Activated CD8-positive, alpha-beta T cell treated with anti-CD3 and anti-CD28 coated beads for 36 hours (primary cell): ENCODE results near the gene TCEA2. TPM values are rescaled to one million over a fixed set of nuclear protein-coding genes. Genes with fewer than 3 reads are reported as not detected.

Experiments
- ATAC-seq: fragments of 200-7000 bp; cut with Tn5 transposase; one replicate; pipeline ENCODE4 v1.10.0; 2021; ENCODE audit warnings: mild to moderate bottlenecking, moderate library complexity
- CTCF ChIA-PET: fragments of 350-600 bp; sonication (Branson Sonifier 250); formaldehyde crosslinking; loops from one replicate; lab custom pipeline; 2021; ENCODE audit warnings: antibody characterized with exemption; lab: Charles Lee
- POLR2A ChIA-PET: fragments of 350-600 bp; sonication (Branson Sonifier 250); formaldehyde crosslinking; loops from one replicate; lab custom pipeline; 2021; ENCODE audit warnings: antibody characterized with exemption; lab: Charles Lee
- DNase-seq: peaks from one replicate; pipeline ENCODE4 v3.0.0-alpha.2; 2020
- H3K27ac Mint-ChIP-seq: one replicate; pipeline ENCODE4 v1.8.0; 2021; ENCODE audit warnings: mild to moderate bottlenecking, mixed read lengths
- H3K27me3 Mint-ChIP-seq: one replicate; pipeline ENCODE4 v1.8.0; 2021; ENCODE audit warnings: mixed read lengths
- H3K36me3 Mint-ChIP-seq: one replicate; pipeline ENCODE4 v1.8.0; 2021; ENCODE audit warnings: low read depth, mixed read lengths
- H3K4me1 Mint-ChIP-seq: one replicate; pipeline ENCODE4 v1.8.0; 2021; ENCODE audit warnings: low read depth, mixed read lengths
- H3K4me3 Mint-ChIP-seq: one replicate; pipeline ENCODE4 v1.8.0; 2021; ENCODE audit warnings: mild to moderate bottlenecking, moderate library complexity, mixed read lengths
- H3K9me3 Mint-ChIP-seq: one replicate; pipeline ENCODE4 v1.8.0; 2021; ENCODE audit warnings: mixed read lengths
- intact Hi-C: fragments of 100-400 bp; cut with micrococcal nuclease; formaldehyde crosslinking; loops from one replicate; pipeline ENCODE4 v1.10.0; 2022
- total RNA-seq, 2 experiments: library from RNA; stranded (reverse); gene quantifications; one replicate each; pipeline ENCODE4 v1.2.3, GENCODE V29; 2021
- TF ChIP-seq, protein P1 (sequence below): fragments of 200-600 bp; IDR thresholded peaks from one replicate; pipeline ENCODE4 v1.8.0; 2022; ENCODE audit warnings: antibody characterized with exemption, mild to moderate bottlenecking

Gene TCEA2
- total RNA-seq, 2 experiments from 2014 or later = 30.0 to 33.0 TPM

DNA sequence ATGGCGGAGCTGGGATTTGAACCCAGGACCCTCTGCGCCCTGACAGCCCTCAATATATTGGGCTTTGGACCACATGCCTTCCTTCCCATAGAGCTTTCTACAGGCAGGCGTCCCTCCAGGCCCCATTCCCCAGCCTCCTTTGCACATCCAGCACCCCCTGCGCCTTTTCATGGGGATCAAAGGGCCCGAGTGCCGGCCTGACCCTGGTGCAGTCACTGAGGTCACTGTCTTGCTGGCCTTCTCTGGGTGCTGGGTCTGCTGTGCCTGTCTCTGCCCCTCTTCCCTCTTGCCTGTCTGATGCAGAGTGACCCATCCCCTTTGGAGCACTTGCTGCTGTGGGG is 18.6 kb downstream of the TCEA2 start:
- Mint-ChIP-seq H3K36me3 (peaks cover 3% of the 10 kb centered on the region), H3K4me1 (peaks cover 24% of the 10 kb centered on the region), H3K4me3 (peak overlapping the region; percentile 37), H3K9me3 (no peaks in the 10 kb centered on the region), H3K27ac (no peak overlapping the region), H3K27me3 (peaks cover 6% of the 10 kb centered on the region)
- no peak for ATAC-seq
- POLR2A ChIA-PET = interaction anchor here (1.1 to 3.7 kb wide), 3 partner anchors 9 to 17 kb away, joined by 4 to 15 read pairs (median 5); no protein-coding TSS in a partner anchor
- intact Hi-C loops = loop anchor here (5.0 kb wide), 1 partner anchor 41 kb away; no protein-coding TSS in a partner anchor
- DNase-seq = no peak
- CTCF ChIA-PET = interaction anchor here (1.0 to 6.0 kb wide), 3 partner anchors 13 to 42 kb away, joined by 3 to 61 read pairs (median 20); no protein-coding TSS in a partner anchor
- TF ChIP-seq, protein P1, sequence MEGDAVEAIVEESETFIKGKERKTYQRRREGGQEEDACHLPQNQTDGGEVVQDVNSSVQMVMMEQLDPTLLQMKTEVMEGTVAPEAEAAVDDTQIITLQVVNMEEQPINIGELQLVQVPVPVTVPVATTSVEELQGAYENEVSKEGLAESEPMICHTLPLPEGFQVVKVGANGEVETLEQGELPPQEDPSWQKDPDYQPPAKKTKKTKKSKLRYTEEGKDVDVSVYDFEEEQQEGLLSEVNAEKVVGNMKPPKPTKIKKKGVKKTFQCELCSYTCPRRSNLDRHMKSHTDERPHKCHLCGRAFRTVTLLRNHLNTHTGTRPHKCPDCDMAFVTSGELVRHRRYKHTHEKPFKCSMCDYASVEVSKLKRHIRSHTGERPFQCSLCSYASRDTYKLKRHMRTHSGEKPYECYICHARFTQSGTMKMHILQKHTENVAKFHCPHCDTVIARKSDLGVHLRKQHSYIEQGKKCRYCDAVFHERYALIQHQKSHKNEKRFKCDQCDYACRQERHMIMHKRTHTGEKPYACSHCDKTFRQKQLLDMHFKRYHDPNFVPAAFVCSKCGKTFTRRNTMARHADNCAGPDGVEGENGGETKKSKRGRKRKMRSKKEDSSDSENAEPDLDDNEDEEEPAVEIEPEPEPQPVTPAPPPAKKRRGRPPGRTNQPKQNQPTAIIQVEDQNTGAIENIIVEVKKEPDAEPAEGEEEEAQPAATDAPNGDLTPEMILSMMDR = no peak

DNA sequence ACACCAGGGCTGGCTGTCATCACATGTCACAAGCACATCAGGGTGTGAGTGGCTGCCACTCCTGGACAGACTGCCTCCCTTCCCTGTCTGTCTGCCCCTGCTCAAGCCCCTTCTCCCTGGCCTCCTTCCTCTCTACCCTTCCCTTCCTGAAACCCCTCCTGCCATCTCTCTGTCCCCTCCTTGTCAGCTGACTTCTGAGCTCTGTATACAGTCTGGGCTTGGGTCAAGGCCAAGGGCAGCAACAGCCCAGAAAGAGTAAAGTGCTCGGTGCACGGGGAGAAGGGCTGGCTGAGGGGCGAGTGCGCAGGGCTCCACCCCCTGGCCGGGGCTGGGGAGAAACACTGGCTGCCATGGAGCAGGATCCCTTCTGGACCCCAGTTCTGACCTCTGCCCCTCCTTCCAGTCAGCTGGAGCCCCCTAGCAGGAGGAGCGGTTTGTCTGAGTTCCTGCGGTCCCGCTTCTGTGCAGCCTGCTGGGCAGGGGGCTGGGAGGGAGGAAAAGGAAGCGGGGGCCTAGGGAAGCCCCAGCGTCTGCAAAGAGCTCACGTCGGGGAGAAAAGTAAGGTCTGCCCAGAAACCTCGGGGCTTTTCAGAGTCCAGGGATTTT is 19.2 kb downstream of the TCEA2 start:
- Mint-ChIP-seq H3K36me3 (peaks cover 3% of the 10 kb centered on the region), H3K9me3 (no peaks in the 10 kb centered on the region), H3K27ac (no peak overlapping the region), H3K4me1 (peaks cover 24% of the 10 kb centered on the region), H3K4me3 (no peak overlapping the region), H3K27me3 (peaks cover 6% of the 10 kb centered on the region)
- ATAC-seq (no peak), DNase-seq (no peak)
- CTCF ChIA-PET = interaction anchor here (1.2 to 6.0 kb wide), 5 partner anchors 8 to 43 kb away, joined by 3 to 61 read pairs (median 5); no protein-coding TSS in a partner anchor
- TF ChIP-seq, protein P1 = no peak
- POLR2A ChIA-PET = interaction anchor here (1.1 kb wide), 1 partner anchor 18 kb away, joined by 4 read pairs; no protein-coding TSS in a partner anchor
- intact Hi-C loops = loop anchor here (5.0 kb wide), 1 partner anchor 40 kb away; no protein-coding TSS in a partner anchor

DNA sequence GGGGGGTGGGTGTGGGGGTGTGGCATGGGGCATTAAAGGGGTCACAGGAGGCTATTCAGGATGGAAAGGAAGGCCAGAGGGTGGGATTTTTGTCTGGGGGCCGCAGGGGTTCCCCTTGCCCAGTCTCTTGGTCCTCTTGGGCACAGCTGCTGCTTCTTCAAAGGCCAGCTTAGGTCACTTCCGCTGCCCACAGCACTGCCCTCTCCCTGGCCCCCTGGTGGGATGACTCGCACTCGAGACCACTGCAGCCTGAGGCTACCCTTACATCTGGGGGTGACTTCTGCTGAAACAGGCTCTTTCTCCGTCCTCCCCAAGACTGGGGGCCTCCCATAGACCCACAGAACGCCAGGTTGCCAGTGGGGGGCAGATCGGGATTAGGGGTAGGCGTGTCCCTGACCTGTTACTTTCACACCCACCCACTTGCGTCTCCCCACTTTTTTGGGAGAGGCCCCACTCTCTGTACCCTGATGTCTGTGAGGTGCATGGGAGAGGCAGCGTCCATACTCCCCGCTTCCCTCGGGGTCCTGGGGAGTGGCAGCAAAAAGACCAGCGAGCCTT is 19.9 kb downstream of the TCEA2 start:
- TF ChIP-seq, protein P1 = no peak
- no peaks in the 10 kb centered on the region for H3K9me3 Mint-ChIP-seq
- no peak for ATAC-seq
- H3K27ac Mint-ChIP-seq = no peak overlapping the region
- POLR2A ChIA-PET = no interaction called here
- peak overlapping the region; percentile 63 for H3K4me3 Mint-ChIP-seq
- CTCF ChIA-PET = interaction anchor here (1.0 to 6.0 kb wide), 13 partner anchors 9 to 151 kb away, joined by 3 to 61 read pairs (median 5); partner anchors contain the start of genes NPBWR2 and SAMD10
- intact Hi-C loops = loop anchor here (5.0 kb wide), 1 partner anchor 39 kb away; no protein-coding TSS in a partner anchor
- no peak for DNase-seq
- peaks cover 24% of the 10 kb centered on the region for H3K4me1 Mint-ChIP-seq
- peaks cover 6% of the 10 kb centered on the region for H3K27me3 Mint-ChIP-seq
- H3K36me3 Mint-ChIP-seq = peaks cover 3% of the 10 kb centered on the region

DNA sequence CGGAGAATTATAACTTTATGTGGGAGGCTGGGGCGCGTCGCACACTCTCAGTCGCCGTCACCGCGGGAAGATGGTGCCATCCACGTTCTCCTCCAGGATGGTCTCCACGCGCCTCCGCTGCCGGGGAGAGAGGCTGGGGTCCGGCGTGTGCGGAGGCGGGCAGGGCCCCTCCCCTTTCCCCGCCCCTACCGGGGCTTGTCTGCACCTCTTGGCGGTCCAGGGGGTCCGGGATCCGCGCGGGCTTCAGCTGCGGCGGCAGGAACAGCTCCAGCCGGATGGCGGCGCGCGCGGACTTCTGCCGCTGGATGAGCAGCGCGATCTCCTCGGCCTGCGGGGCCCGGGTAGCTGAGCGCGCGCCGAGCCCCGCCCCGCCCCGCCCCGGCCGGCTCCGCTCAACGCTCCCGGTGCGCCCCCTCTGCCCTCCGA is 20.4 kb downstream of the TCEA2 start:
- peaks cover 3% of the 10 kb centered on the region for H3K36me3 Mint-ChIP-seq
- POLR2A ChIA-PET = interaction anchor here (0.7 to 0.9 kb wide), 2 partner anchors 21 to 36 kb away, joined by 3 read pairs; no protein-coding TSS in a partner anchor
- H3K27me3 Mint-ChIP-seq = peaks cover 6% of the 10 kb centered on the region
- intact Hi-C loops = loop anchor here (5.0 kb wide), 1 partner anchor 39 kb away; no protein-coding TSS in a partner anchor
- H3K4me3 Mint-ChIP-seq = peak overlapping the region; percentile 63
- no peak overlapping the region for H3K27ac Mint-ChIP-seq
- no peaks in the 10 kb centered on the region for H3K9me3 Mint-ChIP-seq
- ATAC-seq (peak; percentile 59), DNase-seq (peak; percentile 84)
- CTCF ChIA-PET = interaction anchor here (0.6 to 6.0 kb wide), 23 partner anchors 9 to 203 kb away, joined by 3 to 61 read pairs (median 4); partner anchors contain the start of genes NPBWR2, SAMD10 and TCEA2
- H3K4me1 Mint-ChIP-seq = peaks cover 24% of the 10 kb centered on the region
- TF ChIP-seq, protein P1 = peak; percentile 86
